PFSK-1 (cell line): ENCODE data around the gene DNAJC18.

ENCODE experiments used
- FOXP2 ChIP-seq: optimal IDR thresholded peaks from 2 replicates; pipeline ENCODE3; 2011; ENCODE audit warnings: borderline replicate concordance, control low read depth, inconsistent platforms; ENCODE audit not compliant: insufficient read depth; ENCODE audit errors: extremely low read length, extremely low read depth
- POLR2AphosphoS5 ChIP-seq: IDR thresholded peaks from 2 replicates; pipeline ENCODE4 v1.6.1; 2012; ENCODE audit warnings: low read depth, mild to moderate bottlenecking, control low read depth, low read length, moderate library complexity
- REST ChIP-seq, 2 experiments: IDR thresholded peaks; 2 replicates each; pipeline versions ENCODE4 v1.6.1 to v1.8.0; 2011 to 2012; ENCODE audit warnings: low read depth in 2 of 2, low read length in 2 of 2, control low read depth in 1 of 2, inconsistent platforms in 1 of 2, mild to moderate bottlenecking in 1 of 2, moderate library complexity in 1 of 2; ENCODE audit not compliant: insufficient read depth in 1 of 2
- SIN3A ChIP-seq: IDR thresholded peaks from 2 replicates; pipeline ENCODE4 v1.6.1; 2012; ENCODE audit warnings: mild to moderate bottlenecking, low read length, moderate library complexity, borderline replicate concordance; ENCODE audit not compliant: insufficient read depth
- TAF1 ChIP-seq: IDR thresholded peaks from 2 replicates; pipeline ENCODE4 v1.6.1; 2012; ENCODE audit warnings: low read length, control low read depth, borderline replicate concordance; ENCODE audit not compliant: insufficient read depth

Gene DNAJC18

DNA sequence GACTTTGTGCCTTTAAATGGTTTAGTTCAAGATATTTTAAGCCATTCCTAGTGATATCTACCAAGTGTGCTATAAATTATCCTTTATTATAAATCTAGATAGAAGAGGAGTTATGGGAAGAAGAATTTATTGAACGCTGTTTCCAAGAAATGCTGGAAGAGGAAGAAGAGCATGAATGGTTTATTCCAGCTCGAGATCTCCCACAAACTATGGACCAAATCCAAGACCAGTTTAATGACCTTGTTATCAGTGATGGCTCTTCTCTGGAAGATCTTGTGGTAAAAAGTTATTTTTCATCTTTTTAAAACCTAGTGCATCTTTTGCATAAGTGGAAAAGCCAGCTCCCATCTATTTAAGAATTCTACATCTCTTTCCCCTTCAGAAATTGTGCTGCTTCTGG is 74.9 kb downstream of the DNAJC18 start:
- TF ChIP-seq POLR2AphosphoS5: no peak
- TF ChIP-seq SIN3A: no peak
- TF ChIP-seq FOXP2: no peak
- no peak for TF ChIP-seq REST (IDR thresholded peaks at IDR 0.05; ENCODE audit: insufficient read depth in 1 of 2, low read depth in 2 of 2, low read length in 2 of 2)
- no peak for TF ChIP-seq TAF1

DNA sequence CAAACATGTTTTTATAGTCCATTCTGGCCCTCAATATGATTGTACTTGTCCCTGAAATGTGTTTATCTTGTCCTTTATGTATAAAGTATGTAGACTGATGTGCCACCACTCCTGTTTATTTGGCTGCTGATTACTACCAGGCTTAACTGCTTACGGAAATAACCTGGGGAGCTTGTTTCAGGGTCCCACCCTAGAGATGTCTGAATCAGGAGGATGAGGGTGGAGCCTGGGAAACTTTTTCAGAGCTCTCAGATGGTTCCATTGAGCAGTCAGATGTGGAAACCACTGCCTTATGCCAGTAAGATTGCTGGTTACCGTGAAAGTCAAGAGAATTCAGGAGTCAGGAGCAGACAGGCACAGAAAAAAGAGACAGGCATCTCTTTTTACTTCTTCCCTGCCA is 75.4 kb downstream of the DNAJC18 start:
- no peak for TF ChIP-seq SIN3A
- no peak for TF ChIP-seq TAF1
- no peak for TF ChIP-seq FOXP2
- no peak for TF ChIP-seq REST (IDR thresholded peaks at IDR 0.05; ENCODE audit: insufficient read depth in 1 of 2, low read depth in 2 of 2, low read length in 2 of 2)
- no peak for TF ChIP-seq POLR2AphosphoS5

DNA sequence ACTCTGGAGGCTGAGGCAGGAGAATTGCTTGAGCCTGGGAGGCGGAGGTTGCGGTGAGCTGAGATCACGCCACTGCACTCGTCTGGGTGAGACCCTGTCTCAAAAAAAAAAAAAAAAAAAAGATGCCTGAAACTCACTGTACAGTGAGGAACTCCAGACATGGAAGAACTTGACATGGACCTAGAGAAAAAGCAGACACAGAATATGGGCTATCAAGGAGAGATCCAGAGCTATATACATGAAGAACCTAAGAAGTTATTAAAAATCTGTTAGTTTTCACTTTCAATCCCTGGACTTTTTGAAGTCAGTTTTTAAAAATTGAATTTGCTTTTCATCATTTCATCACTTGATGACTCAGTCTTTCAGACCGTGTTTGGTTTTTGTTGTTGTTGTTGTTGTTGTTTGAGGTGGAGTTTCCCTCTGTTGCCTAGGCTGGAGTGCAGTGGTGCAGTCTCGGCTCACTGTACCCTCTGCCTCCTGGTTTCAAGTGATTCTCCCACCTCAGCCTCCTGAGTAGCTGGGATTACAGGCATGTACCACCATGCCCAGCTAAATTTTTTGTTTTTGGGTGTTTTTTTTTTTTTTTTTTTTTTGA is 77.4 kb downstream of the DNAJC18 start:
- TF ChIP-seq REST (IDR thresholded peaks at IDR 0.05; ENCODE audit: insufficient read depth in 1 of 2, low read depth in 2 of 2, low read length in 2 of 2) (no peak), SIN3A (no peak), POLR2AphosphoS5 (no peak)

DNA sequence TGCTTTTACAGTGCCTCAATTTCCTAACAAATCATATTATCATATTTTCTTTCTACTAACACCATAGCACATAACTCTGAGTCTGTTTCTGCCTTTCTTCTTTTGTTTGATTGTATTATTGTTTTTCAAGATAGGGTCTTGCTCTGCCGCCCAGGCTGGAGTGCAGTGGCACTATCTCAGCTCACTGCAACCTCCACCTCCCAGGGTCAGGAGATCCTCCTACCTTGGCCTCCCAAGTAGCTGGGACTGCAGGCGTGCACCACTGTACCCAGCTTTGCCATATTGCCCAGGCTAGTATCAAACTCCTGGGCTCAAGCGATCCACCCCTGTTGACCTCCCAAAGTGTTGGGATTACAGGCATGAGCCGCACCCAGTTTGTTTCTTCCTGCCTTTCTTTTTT is 78.9 kb downstream of the DNAJC18 start:
- TF ChIP-seq FOXP2 (no peak), REST (IDR thresholded peaks at IDR 0.05; ENCODE audit: insufficient read depth in 1 of 2, low read depth in 2 of 2, low read length in 2 of 2) (no peak), POLR2AphosphoS5 (no peak), TAF1 (no peak), SIN3A (no peak)
